HG02678 (cell line): Measurements from ENCODE around the gene ADISSP.

ENCODE experiments used
- ATAC-seq: cut with Tn5 transposase; IDR thresholded peaks from one replicate; pipeline ENCODE4 v1.9.1; 2021; ENCODE audit warnings: mild to moderate bottlenecking, moderate library complexity; ENCODE audit not compliant: unreplicated experiment

ADISSP gene

GRCh38 chr20:3781153-3781910 is 13.8 kb upstream of the ADISSP start, which contains the start of gene SPEF1:
Gene SPEF1 (minus strand): TSS chr20:3781448. CDS start chr20:3781287, 161 bp downstream.
- ATAC-seq = peak; percentile 67

DNA sequence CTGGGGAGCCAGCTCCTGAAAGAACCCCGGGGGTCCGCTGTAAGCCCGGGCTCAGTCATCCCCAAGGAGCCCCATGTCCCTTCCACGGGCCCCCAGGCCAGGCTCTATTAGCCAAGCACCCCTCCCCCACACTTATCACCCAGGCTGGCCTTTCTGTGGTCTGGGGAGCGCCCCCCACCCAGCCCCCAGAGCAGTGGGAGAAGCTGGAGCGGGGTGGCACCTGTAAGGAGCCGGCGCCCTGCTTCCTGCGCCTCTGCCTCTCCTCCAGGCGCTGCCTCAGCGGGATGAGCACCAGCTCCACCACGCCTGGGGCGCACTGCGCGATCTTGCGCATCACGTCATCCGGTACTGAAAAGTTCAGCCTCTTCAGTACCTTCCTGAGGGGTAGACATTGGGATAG is 11.4 kb upstream of the ADISSP start:
- ATAC-seq = no peak

DNA sequence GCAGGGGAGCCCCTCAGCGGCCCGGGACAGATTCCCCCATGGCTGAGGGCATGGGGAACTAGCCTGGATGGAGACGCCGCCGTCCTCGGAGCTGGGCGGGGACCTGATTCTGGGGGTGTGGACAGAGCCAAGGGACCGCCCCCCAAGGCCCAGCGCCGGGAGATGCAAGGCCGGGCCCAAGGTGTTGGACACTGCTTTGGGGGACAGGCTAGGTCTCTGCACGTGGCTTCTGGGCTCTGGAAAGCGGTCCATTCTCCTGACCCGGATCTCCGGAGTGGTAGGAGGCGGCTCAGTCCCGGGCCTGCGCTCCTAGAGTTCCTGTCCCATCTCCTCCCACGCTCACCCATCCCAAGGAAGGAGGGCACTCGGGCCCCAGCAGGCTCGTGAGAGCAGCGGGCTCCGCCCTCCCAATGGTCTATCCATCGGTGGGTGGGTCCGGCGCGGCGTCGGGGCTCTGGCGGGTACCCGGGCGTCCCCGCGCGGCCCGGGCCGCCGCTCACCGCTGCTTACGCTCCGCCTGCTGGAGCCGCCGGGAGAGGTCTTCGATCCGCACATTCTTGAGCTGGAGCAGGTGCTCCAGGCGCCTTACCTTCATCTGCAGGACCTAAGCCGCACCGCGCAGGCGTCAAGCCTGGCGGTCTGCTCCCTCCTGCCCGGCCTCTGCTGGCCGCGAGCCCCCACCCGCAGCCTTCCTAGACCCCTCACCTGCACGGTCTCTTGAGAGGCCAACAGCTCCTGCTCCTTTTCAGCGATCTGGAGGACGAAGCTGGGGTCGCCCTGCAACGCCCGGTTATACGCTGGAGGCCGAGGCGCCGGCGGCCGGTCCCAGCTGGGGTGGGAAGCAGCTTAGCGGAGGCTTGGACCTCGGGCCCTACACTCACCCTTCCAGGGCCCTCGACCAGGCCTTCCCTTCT is 10.4 kb upstream of the ADISSP start:
- ATAC-seq = no peak

DNA sequence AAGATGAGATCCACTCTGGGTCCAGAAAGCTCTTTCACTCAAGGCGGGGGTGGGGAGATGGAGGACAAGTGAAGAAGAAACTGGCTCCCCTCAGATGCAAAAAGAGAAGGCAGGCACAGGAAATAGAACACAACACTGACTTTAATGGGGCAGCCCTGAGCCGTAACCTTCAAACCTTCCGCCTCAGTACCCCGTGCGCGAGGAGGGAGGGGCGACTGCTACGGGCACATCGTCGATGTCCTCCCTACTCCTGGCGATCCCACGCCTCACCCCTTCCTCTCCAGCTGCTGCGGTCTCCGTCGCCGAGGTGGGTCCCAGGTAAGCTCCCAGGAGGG is 9.8 kb upstream of the ADISSP start:
- no peak for ATAC-seq

DNA sequence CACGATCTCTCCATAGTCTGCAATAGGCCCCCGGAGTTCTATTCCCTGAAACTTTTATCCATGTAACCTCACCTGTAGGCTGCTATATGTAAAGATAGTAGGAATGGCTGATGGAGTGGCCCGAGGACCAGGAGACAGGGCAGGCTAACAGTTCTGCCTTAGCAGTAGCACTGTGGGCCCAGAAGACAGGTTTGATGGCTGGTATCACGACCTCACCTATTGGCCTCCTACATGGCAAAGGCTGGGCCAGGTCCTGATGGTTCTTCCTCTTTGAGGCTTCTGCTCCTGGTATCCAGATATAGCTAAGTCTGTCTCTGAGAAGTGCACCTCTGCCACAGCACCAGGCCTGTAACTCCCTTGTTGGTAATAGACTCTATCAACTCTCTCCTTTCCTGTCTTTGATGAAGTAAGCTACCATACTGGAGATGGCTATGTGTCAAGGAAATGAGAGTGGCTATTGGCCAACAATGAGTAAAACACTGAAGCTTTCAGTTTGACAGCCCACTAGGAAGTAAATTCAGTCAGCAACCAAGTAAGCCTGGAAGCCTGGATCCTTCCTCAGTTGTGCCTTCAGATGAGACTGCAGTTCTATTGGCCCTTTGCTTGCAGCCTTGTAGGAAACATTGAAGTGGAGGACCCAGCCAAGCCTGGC is 8.0 kb upstream of the ADISSP start:
- no peak for ATAC-seq

GRCh38 chr20:3771552-3772058 is 4.1 kb upstream of the ADISSP start:
- no peak for ATAC-seq

DNA sequence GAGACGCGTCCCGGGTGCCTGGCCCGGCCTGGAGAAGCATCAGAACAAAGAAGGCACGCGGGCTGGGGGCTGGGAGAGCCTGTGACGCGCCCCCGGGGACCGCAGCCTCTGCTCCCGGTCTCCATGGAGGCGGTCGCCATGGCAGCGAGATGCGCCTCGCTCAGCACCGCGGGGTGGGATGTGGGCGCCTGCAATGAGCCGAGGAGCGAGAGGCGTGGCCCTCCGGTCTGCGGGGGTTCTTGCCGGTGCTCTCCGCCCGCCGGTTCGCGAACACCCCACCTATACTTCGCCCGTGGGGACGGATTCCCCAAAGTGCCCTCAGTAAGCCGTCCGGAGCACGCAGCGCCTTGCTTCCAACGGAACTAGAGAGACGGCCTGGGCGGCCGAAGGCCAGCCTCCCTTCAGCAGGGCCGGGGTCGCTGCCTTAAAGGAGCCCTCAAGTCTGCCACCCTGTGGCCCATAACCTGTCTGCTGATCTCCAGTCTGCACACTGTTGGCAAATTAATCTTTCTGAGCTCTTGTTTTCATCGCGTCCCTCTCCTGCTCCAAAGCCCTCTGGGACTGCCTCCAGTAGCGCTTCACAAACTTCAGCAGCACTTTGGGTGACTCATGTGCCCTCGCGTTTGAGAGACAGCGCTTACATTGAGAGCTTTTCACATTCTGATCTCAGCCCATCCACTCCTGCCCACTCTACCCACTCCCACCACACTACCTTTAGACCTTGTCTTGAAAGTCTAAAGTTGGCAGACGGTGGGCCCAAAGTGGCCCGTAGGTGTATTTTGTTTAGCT is 983 bp upstream of the ADISSP start:
- peak; percentile 31 for ATAC-seq

DNA sequence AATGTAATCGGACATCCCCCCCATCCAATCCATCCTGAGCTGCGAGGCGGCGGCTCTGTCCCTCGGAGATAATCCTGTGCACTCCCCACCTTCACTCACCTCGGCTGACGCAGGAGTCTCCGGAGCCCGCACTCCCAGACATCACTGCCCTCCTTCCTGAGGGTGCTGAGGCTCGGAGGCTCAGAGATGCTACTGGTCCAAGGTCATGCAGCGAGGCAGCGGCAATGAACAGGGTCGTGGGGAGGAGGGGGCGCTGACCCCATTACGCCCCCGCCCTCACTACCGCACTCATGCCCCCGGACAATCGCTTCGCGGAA is 485 bp downstream of the ADISSP start:
- ATAC-seq = no peak

DNA sequence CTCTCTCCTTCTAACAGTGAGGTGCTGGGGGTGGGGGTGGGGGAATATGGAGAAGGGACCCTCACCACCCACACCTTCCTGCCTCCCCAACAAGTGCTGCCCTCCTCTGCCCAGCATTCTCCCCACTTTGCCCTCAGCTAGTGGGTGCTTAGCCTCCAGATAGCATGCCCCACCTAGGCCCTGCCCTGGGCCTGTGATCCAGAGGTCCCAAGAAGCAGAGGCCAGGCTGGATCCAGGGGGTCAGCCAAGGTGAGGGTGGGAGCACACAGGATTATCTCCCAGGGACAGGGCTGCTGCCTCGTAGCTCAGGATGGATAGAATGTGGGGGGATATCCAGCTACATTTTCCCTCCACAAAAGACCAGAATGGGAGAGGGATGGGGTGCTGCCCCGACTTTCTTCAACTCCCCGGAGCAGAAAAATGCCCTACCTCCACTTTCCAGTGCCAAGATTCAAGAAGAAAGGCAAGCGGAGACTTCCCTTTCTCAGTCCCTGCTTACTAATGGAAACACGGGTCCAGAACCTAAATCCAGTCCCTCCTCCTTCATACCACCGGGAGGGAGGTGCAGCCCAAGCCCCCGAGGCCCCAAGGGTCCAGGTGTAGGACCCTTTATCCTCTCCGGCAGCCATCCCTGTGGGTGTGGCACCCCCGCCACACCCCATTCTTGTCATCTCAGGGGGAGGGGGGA is 987 bp downstream of the ADISSP start:
- no peak for ATAC-seq

- ATAC-seq = no peak
Measured at GRCh38 chr20:3765171-3765882, 2.2 kb downstream of the ADISSP start.

GRCh38 chr20:3764659-3765058 is 2.9 kb downstream of the ADISSP start:
- no peak for ATAC-seq

- ATAC-seq = no peak
Measured at GRCh38 chr20:3763671-3764601, 3.6 kb downstream of the ADISSP start.

GRCh38 chr20:3760655-3761348 is 6.8 kb downstream of the ADISSP start:
- ATAC-seq = no peak

- no peak for ATAC-seq
Measured at GRCh38 chr20:3759884-3760283, 7.7 kb downstream of the ADISSP start.

GRCh38 chr20:3759316-3759823 is 8.2 kb downstream of the ADISSP start:
- no peak for ATAC-seq

GRCh38 chr20:3758566-3758965 is 9.0 kb downstream of the ADISSP start:
- no peak for ATAC-seq

DNA sequence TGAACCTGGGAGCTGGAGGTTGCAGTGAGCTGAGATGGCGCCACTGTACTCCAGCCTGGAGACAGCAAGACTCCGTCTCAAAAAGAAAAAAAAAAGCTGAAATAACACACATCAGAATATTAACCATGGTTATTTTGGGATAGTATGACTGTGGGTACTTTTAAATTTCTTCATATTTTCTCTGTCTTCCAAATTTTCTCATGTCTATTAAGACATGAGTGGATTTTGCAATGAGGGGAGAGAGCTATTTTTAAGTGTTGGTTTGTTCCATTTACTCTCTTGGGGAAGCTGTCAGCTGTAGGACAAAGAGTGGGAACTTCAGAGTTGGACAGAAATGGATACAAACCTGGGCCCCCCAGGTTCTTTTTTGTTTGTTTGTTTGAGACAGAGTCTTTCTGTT is 10.3 kb downstream of the ADISSP start:
- ATAC-seq = no peak
